HEK293 (cell line): ENCODE measurements around the gene TMEM128.

ENCODE experiments used
- CTCF ChIP-seq: fragments of 450-650 bp; formaldehyde crosslinking; IDR thresholded peaks from 2 replicates; pipeline ENCODE4 v1.5.1; 2016; ENCODE audit warnings: missing biosample characterization, missing genetic modification characterization
- ZBTB48 ChIP-seq: fragments of 450-650 bp; formaldehyde crosslinking; IDR thresholded peaks from 2 replicates; pipeline ENCODE4 v1.5.1; 2016; ENCODE audit warnings: missing biosample characterization, missing genetic modification characterization
- ZNF174 ChIP-seq: fragments of 450-650 bp; formaldehyde crosslinking; IDR thresholded peaks from 2 replicates; pipeline ENCODE4 v1.5.0; 2017; ENCODE audit warnings: missing biosample characterization, mild to moderate bottlenecking, missing genetic modification characterization
- ZNF280D ChIP-seq: fragments of 450-650 bp; formaldehyde crosslinking; IDR thresholded peaks from 2 replicates; pipeline ENCODE4 v1.5.1; 2016; ENCODE audit warnings: missing biosample characterization, missing genetic modification characterization
- ZNF513 ChIP-seq: fragments of 450-650 bp; IDR thresholded peaks from 2 replicates; pipeline ENCODE4 v1.5.1; 2018; ENCODE audit warnings: missing biosample characterization, missing genetic modification characterization
- TF ChIP-seq, protein P1 (sequence below): fragments of 450-650 bp; formaldehyde crosslinking; IDR thresholded peaks from 2 replicates; pipeline ENCODE4 v1.5.1; 2017; ENCODE audit warnings: missing biosample characterization, missing genetic modification characterization

- no peak for TF ChIP-seq ZBTB48 (tag by site-specific recombination)
- TF ChIP-seq, protein P1, sequence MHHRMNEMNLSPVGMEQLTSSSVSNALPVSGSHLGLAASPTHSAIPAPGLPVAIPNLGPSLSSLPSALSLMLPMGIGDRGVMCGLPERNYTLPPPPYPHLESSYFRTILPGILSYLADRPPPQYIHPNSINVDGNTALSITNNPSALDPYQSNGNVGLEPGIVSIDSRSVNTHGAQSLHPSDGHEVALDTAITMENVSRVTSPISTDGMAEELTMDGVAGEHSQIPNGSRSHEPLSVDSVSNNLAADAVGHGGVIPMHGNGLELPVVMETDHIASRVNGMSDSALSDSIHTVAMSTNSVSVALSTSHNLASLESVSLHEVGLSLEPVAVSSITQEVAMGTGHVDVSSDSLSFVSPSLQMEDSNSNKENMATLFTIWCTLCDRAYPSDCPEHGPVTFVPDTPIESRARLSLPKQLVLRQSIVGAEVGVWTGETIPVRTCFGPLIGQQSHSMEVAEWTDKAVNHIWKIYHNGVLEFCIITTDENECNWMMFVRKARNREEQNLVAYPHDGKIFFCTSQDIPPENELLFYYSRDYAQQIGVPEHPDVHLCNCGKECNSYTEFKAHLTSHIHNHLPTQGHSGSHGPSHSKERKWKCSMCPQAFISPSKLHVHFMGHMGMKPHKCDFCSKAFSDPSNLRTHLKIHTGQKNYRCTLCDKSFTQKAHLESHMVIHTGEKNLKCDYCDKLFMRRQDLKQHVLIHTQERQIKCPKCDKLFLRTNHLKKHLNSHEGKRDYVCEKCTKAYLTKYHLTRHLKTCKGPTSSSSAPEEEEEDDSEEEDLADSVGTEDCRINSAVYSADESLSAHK (tag by site-specific recombination), result no peak
- no peak for TF ChIP-seq ZNF174 (tag by site-specific recombination)
- TF ChIP-seq ZNF513, result no peak
- TF ChIP-seq ZNF280D (tag by site-specific recombination), result no peak
- no peak for TF ChIP-seq CTCF
Measured at GRCh38 chr4:4206204-4206603, 41.8 kb downstream of the TMEM128 start.
